ENCODE results near the gene PRRG4.

The PRRG4 gene

GRCh38 chr11:32792948-32793475 lies 36.7 kb upstream of the PRRG4 start:
- TF ChIP-seq, protein P1, sequence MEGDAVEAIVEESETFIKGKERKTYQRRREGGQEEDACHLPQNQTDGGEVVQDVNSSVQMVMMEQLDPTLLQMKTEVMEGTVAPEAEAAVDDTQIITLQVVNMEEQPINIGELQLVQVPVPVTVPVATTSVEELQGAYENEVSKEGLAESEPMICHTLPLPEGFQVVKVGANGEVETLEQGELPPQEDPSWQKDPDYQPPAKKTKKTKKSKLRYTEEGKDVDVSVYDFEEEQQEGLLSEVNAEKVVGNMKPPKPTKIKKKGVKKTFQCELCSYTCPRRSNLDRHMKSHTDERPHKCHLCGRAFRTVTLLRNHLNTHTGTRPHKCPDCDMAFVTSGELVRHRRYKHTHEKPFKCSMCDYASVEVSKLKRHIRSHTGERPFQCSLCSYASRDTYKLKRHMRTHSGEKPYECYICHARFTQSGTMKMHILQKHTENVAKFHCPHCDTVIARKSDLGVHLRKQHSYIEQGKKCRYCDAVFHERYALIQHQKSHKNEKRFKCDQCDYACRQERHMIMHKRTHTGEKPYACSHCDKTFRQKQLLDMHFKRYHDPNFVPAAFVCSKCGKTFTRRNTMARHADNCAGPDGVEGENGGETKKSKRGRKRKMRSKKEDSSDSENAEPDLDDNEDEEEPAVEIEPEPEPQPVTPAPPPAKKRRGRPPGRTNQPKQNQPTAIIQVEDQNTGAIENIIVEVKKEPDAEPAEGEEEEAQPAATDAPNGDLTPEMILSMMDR (IDR thresholded peaks at IDR 0.05; ENCODE audit: extremely low read depth, missing control alignments), result peak; percentile 59
- peak; percentile 43 for DNase-seq (ENCODE audit: low spot score)

- TF ChIP-seq, protein P1 (IDR thresholded peaks at IDR 0.05; ENCODE audit: extremely low read depth, missing control alignments), result no peak
- no peak for DNase-seq (ENCODE audit: low spot score)
Observed at GRCh38 chr11:32794439-32794838, 35.3 kb upstream of the PRRG4 start, which contains the start of gene CCDC73. Gene CCDC73, minus strand, starts transcription at chr11:32794662. Its CDS starts 34,419 bp downstream, at chr11:32760243.

DNA sequence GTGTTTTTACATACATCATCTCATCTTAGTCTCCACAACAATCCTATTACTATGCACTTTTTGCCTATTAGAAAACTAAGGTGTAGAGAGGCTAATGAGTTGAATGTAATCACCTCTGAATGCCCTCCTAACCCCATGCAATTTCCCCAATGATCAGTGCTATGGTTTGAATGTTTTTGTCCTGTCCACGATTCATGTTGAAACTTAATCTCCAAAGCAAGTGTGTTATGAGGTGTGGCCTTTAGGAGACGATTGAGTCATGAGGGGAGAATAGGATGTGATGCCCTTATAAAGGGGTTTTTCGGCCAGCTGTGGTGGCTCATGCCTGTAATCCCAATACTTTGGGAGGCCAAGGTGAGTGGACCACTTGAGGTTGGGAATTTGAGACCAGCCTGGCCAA lies 33.3 kb upstream of the PRRG4 start:
- no peak for DNase-seq (ENCODE audit: low spot score)
- TF ChIP-seq, protein P1 (IDR thresholded peaks at IDR 0.05; ENCODE audit: extremely low read depth, missing control alignments), result no peak

DNA sequence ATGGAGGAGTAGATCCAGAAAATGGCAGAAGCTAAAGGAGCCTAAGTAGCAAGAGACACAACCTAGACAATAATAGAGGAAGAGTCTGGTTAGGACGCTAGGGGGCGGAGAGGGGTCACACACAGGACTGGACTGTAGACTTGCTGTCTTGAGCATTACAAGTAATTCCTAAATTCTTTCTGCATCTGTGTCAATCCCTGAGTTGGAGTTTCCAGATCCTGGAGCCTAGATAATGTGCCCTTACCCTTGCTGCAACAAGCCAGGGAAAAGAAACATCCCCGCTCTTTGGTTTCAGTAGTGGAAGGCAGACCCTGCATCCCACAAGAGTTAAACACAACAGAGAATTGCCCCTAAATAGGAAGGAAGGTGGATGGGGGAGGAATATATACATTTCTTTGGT lies 20.4 kb upstream of the PRRG4 start:
- peak; percentile 71 for DNase-seq (ENCODE audit: low spot score)
- TF ChIP-seq, protein P1 (IDR thresholded peaks at IDR 0.05; ENCODE audit: extremely low read depth, missing control alignments), result peak; percentile 55

- no peak for DNase-seq (ENCODE audit: low spot score)
- TF ChIP-seq, protein P1 (IDR thresholded peaks at IDR 0.05; ENCODE audit: extremely low read depth, missing control alignments), result no peak
Observed at GRCh38 chr11:32817181-32817851, 12.4 kb upstream of the PRRG4 start.

DNA sequence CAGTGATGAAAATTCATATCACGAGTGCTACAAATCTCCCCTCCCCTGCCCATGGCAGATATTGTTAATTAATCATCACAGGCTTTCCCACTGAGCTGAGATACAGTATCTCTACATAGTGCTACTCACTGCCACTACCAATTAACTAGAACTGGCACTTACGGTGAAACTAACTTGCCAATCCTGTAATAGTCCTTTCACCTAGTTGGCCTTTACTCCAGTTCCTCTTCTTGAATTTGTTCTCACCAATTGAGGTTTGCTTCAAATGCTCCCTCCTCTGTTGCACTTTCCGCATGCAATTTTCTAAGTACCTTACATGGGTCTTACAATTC lies 11.9 kb upstream of the PRRG4 start:
- no peak for DNase-seq (ENCODE audit: low spot score)

DNA sequence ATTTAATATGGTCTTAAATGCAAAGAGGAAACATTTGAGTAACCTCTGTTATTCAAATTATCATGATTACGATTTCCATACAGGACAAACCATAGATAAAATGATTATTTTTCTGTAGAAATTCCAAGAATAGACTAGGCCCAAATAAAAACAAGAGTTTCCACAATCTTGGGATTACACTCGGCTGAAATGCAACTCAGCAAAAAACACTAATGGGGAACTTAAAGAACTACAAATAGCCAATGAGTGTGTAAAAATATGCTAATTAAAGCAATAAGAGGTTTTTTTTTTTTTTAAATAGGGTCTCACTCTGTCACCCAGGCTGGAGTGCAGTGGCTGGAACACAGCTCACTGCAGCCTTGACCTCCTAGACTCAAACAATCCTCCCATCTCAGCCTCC lies 10.5 kb upstream of the PRRG4 start:
- DNase-seq (ENCODE audit: low spot score), result no peak
- TF ChIP-seq, protein P1 (IDR thresholded peaks at IDR 0.05; ENCODE audit: extremely low read depth, missing control alignments), result no peak

More for the DNA sequence above, 11.9 kb upstream of the PRRG4 start:
- TF ChIP-seq, protein P1 (IDR thresholded peaks at IDR 0.05; ENCODE audit: extremely low read depth, missing control alignments), result no peak
